Measurements from ENCODE around the gene RAB3GAP1. TPM values are rescaled to one million over a fixed set of nuclear protein-coding genes. Genes with fewer than 3 reads are reported as not detected.

Gene RAB3GAP1
- total and polyA plus RNA-seq, 2 of the 4 experiments (the other 2 are of a cell fraction) = 21.2 to 65.8 TPM

- Histone ChIP-seq H3K9ac (ENCODE audit: low read depth, low read length) (no peak overlapping the region), H3K9me1 (ENCODE audit: insufficient read depth, low read length) (peaks cover 3% of the 10 kb centered on the region; the same call in 1 of the 2 replicates), H3K4me1 (ENCODE audit: control insufficient read depth, insufficient read depth, low read length) (no peaks in the 10 kb centered on the region), H2BK20ac (ENCODE audit: low read depth, low read length) (no peak overlapping the region), H3K79me1 (ENCODE audit: low read depth in 1 of 2, low read length in 2 of 2) (peaks cover 7 to 8% of the 10 kb centered on the region in 2 experiments; a peak in 2 of 4 replicates), H2BK120ac (ENCODE audit: low read depth, low read length) (no peak overlapping the region), H3K14ac (replicated peaks; ENCODE audit: low read depth, low read length) (no peak overlapping the region), H2BK5ac (ENCODE audit: low read depth, low read length, poor library complexity, severe bottlenecking) (no peak overlapping the region), H3K9me3 (ENCODE audit: control insufficient read depth, insufficient read depth, low read length) (no peaks in the 10 kb centered on the region), H3K56ac (ENCODE audit: extremely low read depth, insufficient read depth, low read length) (no peak overlapping the region), H2AFZ (replicated peaks; ENCODE audit: low read length, poor library complexity) (no peak overlapping the region), H4K91ac (ENCODE audit: insufficient read depth, low read depth, low read length) (no peak overlapping the region), H3K18ac (ENCODE audit: low read depth, low read length) (no peak overlapping the region), H3K27me3 (ENCODE audit: control insufficient read depth, insufficient read depth, low read length) (no peaks in the 10 kb centered on the region), H2AK9ac (replicated peaks; ENCODE audit: low read depth, low read length, poor library complexity) (no peak overlapping the region), H4K5ac (ENCODE audit: low read depth, low read length) (no peak overlapping the region), H3K36me3 (ENCODE audit: control insufficient read depth, insufficient read depth, low read length) (peaks cover 17% of the 10 kb centered on the region), H3K27ac (ENCODE audit: insufficient read depth, low read length) (no peak overlapping the region), H3K4ac (ENCODE audit: low read depth, low read length) (no peak overlapping the region), H3K4me3 (ENCODE audit: insufficient read depth, low read depth, low read length) (no peak overlapping the region), H3K23ac (ENCODE audit: low read depth, low read length) (no peak overlapping the region), H2AK5ac (ENCODE audit: low read depth, low read length) (no peak overlapping the region), H4K8ac (ENCODE audit: low read depth in 2 of 2, low read length in 2 of 2) (no peak overlapping the region), H4K20me1 (ENCODE audit: insufficient read depth, low read length) (peaks cover 4% of the 10 kb centered on the region; the same call in 1 of the 2 replicates), H2BK15ac (ENCODE audit: low read depth, low read length) (no peak overlapping the region), H3K4me2 (ENCODE audit: low read depth, low read length) (no peak overlapping the region)
- DNase-seq (no peak), ATAC-seq (ENCODE audit: low read depth) (no peak)
- dilution Hi-C loops (cut with HindIII; ENCODE audit: low sequenced_read_pairs, unreplicated experiment) (no loop called here), intact Hi-C loops (cut with micrococcal nuclease) (loop anchor here (10.0 kb wide), 1 partner anchor 542 kb away; no protein-coding TSS in a partner anchor), in situ Hi-C loops (cut with MboI; ENCODE audit: low sequenced_read_pairs) (no loop called here)
- WGBS, 2 experiments (ENCODE audit: extremely low coverage in 2 of 2, insufficient read length in 1 of 2) = no CpG with 5 or more reads among the region's 4 CpGs
- ChIA-PET CTCF (no interaction called here), POLR2A (ENCODE audit: unreplicated experiment) (no interaction called here)
- BruUV-seq (replicated peaks) = no TSS peak
- TF ChIP-seq USF2 (IDR thresholded peaks at IDR 0.05; ENCODE audit: low read depth, low read length) (no peak), CTCF (conservative IDR thresholded peaks at IDR 0.05; ENCODE audit: low read depth, low read length) (no peak), CHD1 (IDR thresholded peaks at IDR 0.05; ENCODE audit: low read depth, low read length) (no peak), FOS (IDR thresholded peaks at IDR 0.05; ENCODE audit: low read depth, low read length) (no peak), CEBPB (IDR thresholded peaks at IDR 0.05; ENCODE audit: low read depth, low read length) (no peak)
Measured at GRCh38 chr2:135162786-135163185, 110.7 kb downstream of the RAB3GAP1 start.
